Activated CD8-positive, alpha-beta memory T cell treated with anti-CD3 and anti-CD28 coated beads, Interleukin-2, amount 50 U/mL, for 1 hour (primary cell): ENCODE data around the gene TUNAR.
"Not testable (repeated sequence)": the region's sequence is repeated elsewhere in the genome, so short reads cannot be mapped to it uniquely, and the experiment has no call there.

Experiments used
- DNase-seq: peaks from one replicate; pipeline ENCODE4 v3.0.0-alpha.2; 2020; ENCODE audit errors: extremely low read depth

The TUNAR gene

DNA sequence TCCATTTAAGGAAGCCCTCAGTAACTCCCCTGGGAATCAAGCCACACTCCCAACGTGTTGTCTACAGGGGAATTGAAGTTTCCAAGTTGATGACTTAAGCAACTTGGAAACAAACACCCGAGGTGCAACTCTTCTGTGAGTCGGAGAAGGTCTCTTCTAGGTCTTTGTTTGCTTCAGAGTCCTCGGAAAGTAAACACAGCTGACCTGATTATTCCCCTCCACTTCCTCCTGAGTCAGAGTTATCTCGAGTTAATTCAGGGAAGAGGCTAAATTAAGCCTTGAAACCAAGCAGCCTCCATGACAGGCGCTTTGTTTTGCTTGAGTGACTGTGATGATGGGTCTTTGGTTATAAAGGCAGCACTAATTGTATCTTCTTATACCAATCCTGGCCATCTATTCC is 41.8 kb downstream of the TUNAR start:
- no peak for DNase-seq

DNA sequence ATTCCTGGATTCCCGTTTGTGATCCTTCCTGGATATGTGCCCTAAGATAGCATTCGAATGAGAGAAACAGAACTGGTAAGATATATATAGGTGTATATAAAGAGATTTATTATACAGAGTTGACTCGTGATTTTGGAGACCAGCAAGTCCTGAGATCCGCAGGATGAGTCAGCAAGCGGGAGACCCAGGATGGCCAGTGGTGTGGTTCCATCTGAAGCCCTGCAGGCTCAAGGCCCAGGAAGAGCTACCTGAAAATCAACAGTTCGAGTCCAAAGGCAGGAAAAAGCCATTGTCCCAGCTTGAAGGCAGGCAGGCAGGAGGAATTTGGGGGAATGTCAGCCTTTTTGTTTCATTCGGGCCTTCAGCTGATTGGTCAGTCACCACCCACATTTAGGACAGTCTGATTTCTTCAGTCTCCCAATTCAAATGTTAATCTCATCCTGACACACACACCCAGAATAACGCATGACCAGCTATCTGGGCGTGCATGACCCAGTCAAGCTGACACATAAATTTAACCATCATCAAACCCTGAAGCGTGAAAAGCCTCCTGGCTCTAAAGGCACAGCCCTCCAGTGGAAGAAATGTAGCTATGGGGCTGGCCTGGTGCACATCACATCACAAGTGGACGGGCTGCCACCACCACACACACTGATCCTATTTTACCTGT is 44.3 kb downstream of the TUNAR start:
- DNase-seq = no peak

- DNase-seq = no peak
Measured at GRCh38 chr14:95922080-95922479, 45.4 kb downstream of the TUNAR start.

- no peak for DNase-seq
Measured at GRCh38 chr14:95928751-95929150, 52.1 kb downstream of the TUNAR start.

- no peak for DNase-seq
Measured at GRCh38 chr14:95931384-95931783, 54.8 kb downstream of the TUNAR start.

- DNase-seq = no peak
Measured at GRCh38 chr14:95935228-95935822, 58.7 kb downstream of the TUNAR start.

- no peak for DNase-seq
Measured at GRCh38 chr14:95936041-95936440, 59.4 kb downstream of the TUNAR start.

DNA sequence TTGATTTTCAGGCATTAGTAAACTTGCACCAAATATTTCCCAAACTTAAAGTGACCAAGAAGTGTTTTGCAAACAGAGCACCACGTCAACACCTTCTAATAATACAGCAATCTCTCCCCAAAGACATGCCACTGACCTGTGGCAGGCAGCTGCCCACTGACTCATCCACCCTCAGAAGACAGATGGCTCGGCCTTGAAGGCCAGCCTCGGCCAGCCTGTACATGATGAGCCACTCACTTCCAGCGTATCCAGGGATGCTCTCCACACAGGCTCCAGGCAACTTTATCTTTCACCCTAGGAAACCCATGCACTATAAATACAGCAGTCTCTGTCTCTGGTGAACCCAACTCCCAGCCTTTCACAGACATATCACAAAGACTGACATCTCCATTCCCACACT is 62.7 kb downstream of the TUNAR start:
- DNase-seq = no peak

DNA sequence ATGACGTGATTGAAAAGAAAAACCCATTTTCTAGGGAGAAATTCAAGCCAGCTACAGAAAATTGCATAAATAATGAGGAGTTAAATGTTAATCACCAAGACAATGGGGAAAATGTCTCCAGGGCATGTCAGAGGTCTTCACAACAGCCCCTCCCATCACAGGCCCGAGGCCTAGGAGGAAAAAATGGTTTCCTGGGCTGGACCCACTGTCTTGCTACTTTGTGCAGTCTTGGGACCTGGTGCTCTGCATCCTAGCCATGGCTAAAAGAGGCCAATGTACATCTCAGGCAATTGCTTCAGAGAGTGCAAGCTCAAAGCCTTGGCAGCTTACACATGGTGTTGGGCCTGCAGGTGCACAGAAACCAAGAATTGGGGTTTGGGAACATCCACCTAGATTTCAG is 65.3 kb downstream of the TUNAR start:
- DNase-seq = no peak

GRCh38 chr14:95943699-95944098 is 67.1 kb downstream of the TUNAR start:
- no peak for DNase-seq

- DNase-seq = no peak
Measured at GRCh38 chr14:95944462-95944861, 67.8 kb downstream of the TUNAR start.

DNA sequence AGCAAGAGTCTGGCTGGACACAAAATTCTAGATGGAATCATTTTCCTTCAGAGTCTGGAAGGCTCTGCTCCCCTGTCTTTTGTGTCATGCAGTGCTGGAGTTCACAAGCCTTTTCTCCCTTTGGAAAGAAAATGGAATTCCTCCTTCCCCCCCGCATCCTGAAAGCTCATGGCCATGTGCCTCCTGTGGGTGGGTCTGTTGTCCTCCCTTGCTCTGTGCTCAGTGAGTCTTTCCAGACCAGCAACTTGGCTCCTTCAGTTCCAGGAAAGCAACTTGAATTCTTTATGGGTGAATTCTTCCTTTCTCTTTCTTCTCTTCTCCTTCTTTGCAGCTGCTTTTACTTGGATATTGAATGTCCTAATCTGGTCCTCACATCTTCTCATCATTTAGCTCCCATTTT is 70.2 kb downstream of the TUNAR start:
- DNase-seq = no peak

DNA sequence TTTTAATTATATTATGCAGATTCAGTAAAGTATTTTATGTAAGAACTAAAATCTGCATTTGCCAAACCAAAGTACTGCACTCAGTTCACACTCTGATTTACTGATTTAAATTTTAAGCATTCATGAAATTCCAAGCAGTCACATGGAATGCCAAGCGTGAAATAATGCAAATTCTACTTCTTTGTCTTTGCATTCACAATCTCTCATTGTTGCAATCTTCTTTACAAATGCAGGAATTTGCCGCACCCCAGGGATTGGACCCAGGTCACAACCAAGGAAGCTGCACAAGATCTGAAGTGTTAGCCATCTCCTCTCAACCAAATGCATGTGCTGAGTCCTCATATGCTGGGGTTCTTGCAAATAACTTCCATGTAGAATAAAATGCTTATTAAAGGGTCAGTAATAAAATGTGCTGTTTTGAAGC is 71.9 kb downstream of the TUNAR start:
- DNase-seq = no peak

GRCh38 chr14:95951359-95951758 is 74.7 kb downstream of the TUNAR start:
- DNase-seq = no peak

- no peak for DNase-seq
Measured at GRCh38 chr14:95953111-95953724, 76.6 kb downstream of the TUNAR start.

DNA sequence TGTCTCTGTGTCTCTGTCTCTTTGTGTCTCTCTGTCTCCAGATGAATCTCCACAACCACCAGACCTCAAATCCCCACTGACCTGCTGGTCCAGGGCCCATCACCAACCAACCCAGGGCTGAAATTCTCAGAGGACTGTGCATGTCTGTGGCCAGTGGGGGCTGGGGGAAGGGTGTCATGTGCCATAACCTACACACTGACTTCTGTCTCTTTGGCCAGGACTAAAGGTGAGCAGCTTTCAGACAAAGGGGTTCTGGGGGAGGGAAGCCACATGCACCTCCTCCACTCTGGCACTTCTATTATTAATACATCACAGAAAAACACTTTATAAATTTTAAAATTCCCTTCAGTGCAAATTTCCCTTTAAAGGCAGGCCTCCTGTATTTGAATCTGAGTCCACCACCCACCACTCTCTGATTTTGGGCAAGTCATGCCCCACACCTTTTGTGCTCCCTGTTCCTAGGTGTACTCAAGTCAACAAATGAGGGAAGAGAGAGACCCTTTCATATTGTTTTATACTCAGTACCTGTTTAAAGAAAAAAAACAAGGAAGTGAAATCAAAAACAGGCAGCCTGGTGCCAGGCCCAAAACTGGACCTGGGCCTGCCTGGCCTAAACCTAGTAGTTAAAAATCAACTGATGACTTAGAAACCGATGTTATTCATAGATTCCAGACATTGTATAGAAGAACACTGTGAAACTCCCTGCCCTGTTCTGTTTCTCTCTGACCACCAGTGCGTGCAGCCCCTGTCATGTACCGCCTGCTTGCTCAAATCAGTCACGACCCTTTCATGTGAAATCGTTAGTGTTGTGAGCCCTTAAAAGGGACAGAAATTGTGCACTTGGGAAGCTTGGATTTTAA is 80.2 kb downstream of the TUNAR start:
- DNase-seq = no peak

GRCh38 chr14:95958105-95958504 is 81.5 kb downstream of the TUNAR start:
- no peak for DNase-seq

DNA sequence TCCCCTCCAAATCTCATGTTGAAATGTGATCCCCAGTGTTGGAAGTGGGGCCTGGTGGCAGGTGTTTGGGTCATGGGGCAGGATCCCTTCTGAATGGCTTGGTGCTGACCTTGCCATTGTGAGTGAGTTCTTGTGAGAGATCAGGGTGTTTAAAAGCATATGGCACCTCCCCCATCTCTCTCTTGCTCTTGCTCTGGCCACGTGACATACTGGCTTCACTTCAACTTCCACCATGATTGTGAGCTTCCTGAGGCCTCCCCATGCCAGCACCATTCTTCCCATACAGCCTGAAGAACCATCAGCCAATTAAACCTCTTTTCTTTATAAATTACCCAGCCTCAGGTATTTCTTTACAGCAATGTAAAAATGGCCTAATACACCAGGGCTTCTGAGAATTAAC is 82.7 kb downstream of the TUNAR start:
- no peak for DNase-seq

GRCh38 chr14:95961481-95961880 is 84.8 kb downstream of the TUNAR start:
- DNase-seq = no peak

DNA sequence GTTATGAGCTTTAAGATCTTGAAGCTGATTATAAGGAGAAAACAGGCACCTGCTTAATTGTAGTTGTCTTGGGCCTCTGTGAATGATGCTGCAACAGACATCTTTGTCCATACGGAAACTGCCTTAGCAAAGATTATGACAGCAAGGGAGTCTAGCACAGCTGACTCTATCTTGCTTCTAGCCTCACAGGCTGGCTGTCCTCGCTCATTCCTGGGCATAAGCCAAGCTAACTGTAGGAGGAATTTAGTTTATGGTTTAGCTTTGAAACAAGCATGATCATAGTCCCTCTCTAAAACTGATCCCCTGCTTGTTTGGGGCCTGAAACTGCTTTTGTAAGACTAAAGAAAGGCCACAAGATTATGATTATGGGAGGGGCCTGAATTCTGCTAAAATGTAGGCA is 88.3 kb downstream of the TUNAR start:
- no peak for DNase-seq

GRCh38 chr14:95968048-95968447 is 91.4 kb downstream of the TUNAR start:
- DNase-seq = not testable (repeated sequence)
